ENCODE results near the gene TNFRSF4.

TNFRSF4 gene

GRCh38 chr1:1222575-1223225 is 8.7 kb upstream of the TNFRSF4 start:
- DNase-seq, result no peak
- Histone ChIP-seq H3K36me3 (peaks cover 68% of the 10 kb centered on the region), H3K4me3 (ENCODE audit: low read depth, low read length) (no peak overlapping the region), H3K9me3 (no peaks in the 10 kb centered on the region), H3K4me1 (no peaks in the 10 kb centered on the region), H3K27me3 (no peaks in the 10 kb centered on the region)
- TF ChIP-seq CTCF (IDR thresholded peaks at IDR 0.05; ENCODE audit: low read depth, low read length), result no peak

GRCh38 chr1:1221887-1222574 is 8.1 kb upstream of the TNFRSF4 start:
- Histone ChIP-seq H3K9me3 (no peaks in the 10 kb centered on the region), H3K4me1 (no peaks in the 10 kb centered on the region), H3K27me3 (no peaks in the 10 kb centered on the region), H3K36me3 (peaks cover 67% of the 10 kb centered on the region), H3K4me3 (ENCODE audit: low read depth, low read length) (no peak overlapping the region)
- TF ChIP-seq CTCF (IDR thresholded peaks at IDR 0.05; ENCODE audit: low read depth, low read length), result no peak
- no peak for DNase-seq

GRCh38 chr1:1220197-1220596 is 6.2 kb upstream of the TNFRSF4 start:
- Histone ChIP-seq H3K4me1 (no peaks in the 10 kb centered on the region), H3K4me3 (ENCODE audit: low read depth, low read length) (no peak overlapping the region), H3K36me3 (peaks cover 60% of the 10 kb centered on the region), H3K9me3 (no peaks in the 10 kb centered on the region), H3K27me3 (no peaks in the 10 kb centered on the region)
- no peak for TF ChIP-seq CTCF (IDR thresholded peaks at IDR 0.05; ENCODE audit: low read depth, low read length)
- DNase-seq, result no peak

GRCh38 chr1:1219341-1219740 is 5.4 kb upstream of the TNFRSF4 start:
- no peak for TF ChIP-seq CTCF (IDR thresholded peaks at IDR 0.05; ENCODE audit: low read depth, low read length)
- Histone ChIP-seq H3K27me3 (no peaks in the 10 kb centered on the region), H3K9me3 (no peaks in the 10 kb centered on the region), H3K36me3 (peaks cover 53% of the 10 kb centered on the region), H3K4me3 (ENCODE audit: low read depth, low read length) (no peak overlapping the region), H3K4me1 (no peaks in the 10 kb centered on the region)
- no peak for DNase-seq

GRCh38 chr1:1218524-1219200 is 4.7 kb upstream of the TNFRSF4 start:
- Histone ChIP-seq H3K36me3 (peaks cover 51% of the 10 kb centered on the region), H3K9me3 (no peaks in the 10 kb centered on the region), H3K4me1 (no peaks in the 10 kb centered on the region), H3K27me3 (no peaks in the 10 kb centered on the region), H3K4me3 (ENCODE audit: low read depth, low read length) (no peak overlapping the region)
- TF ChIP-seq CTCF (IDR thresholded peaks at IDR 0.05; ENCODE audit: low read depth, low read length), result no peak
- no peak for DNase-seq
